Adrenal gland (tissue), 12 donors: ENCODE results near the gene SP3. TPM values are rescaled to one million over a fixed set of nuclear protein-coding genes. Genes with fewer than 3 reads are reported as not detected.

ENCODE experiments used
- DNase-seq, 7 donors: peaks; one replicate each; pipeline ENCODE4 v3.0.0-alpha.2; 2019 to 2020
- H3K27ac ChIP-seq, 5 donors: fragments of 200-600 bp; sonication (generic) in 4 of 5; 1 replicate in 3 of 5; 2 replicates in 2 of 5; pipeline versions ENCODE4 v1.5.1 to v1.8.0; 2016 to 2020; ENCODE audit warnings: mild to moderate bottlenecking in 1 of 5
- H3K27me3 ChIP-seq: fragments of 200-600 bp; 2 replicates; pipeline ENCODE4 v1.8.0; 2021
- H3K36me3 ChIP-seq, 2 donors: fragments of 200-600 bp; replicated peaks in 1 of 2; 1 replicate in 1 of 2; 2 replicates in 1 of 2; pipeline versions ENCODE4 v1.5.1 to v1.8.0; 2018 to 2022
- H3K4me1 ChIP-seq, 2 donors: fragments of 200-600 bp; replicated peaks in 1 of 2; 1 replicate in 1 of 2; 2 replicates in 1 of 2; pipeline versions ENCODE4 v1.5.1 to v1.8.0; 2018 to 2021
- H3K4me3 ChIP-seq, 4 donors: fragments of 200-600 bp; sonication (generic) in 3 of 4; one replicate each; pipeline ENCODE4 v1.5.1; 2016 to 2018
- H3K9me3 ChIP-seq, 3 donors: fragments of 200-600 bp; sonication (generic) in 1 of 3; replicated peaks in 1 of 3; 1 replicate in 2 of 3; 2 replicates in 1 of 3; pipeline versions ENCODE4 v1.5.1 to v1.8.0; 2016 to 2021
- CTCF ChIP-seq, 6 experiments: fragments of 450-650 bp in 4 of 6; fragments of 200-600 bp in 2 of 6; sonication (generic) in 1 of 6; IDR thresholded peaks; 1 replicate in 5 of 6; 2 replicates in 1 of 6; pipeline versions ENCODE4 v1.5.1 to v1.8.0; 2016 to 2021; ENCODE audit warnings: antibody characterized with exemption in 6 of 6, mild to moderate bottlenecking in 2 of 6, moderate library complexity in 1 of 6
- POLR2A ChIP-seq, 2 donors: fragments of 450-650 bp; IDR thresholded peaks; one replicate each; pipeline ENCODE4 v1.6.1; 2017; ENCODE audit warnings: antibody characterized with exemption in 2 of 2, mild to moderate bottlenecking in 2 of 2, moderate library complexity in 1 of 2
- WGBS, 4 donors: extraction: QIAGEN DNeasy Blood & Tissue Kit in 2 of 4; methylation state at CpG; one replicate each; pipeline versions ENCODE4 v1.1.5 to v1.1.7; 2013 to 2017; 5-methylcytosine and 5-hydroxymethylcytosine counted together
- intact Hi-C, 2 donors: fragments of 100-400 bp; cut with DNase I; formaldehyde crosslinking; loops; one replicate each; pipeline versions ENCODE4 v1.14.1 to v1.15.0; 2022 to 2023
- polyA plus RNA-seq, 3 donors: library from polyadenylated mRNA; stranded (reverse); fragments of 200-250 nt in 2 of 3; fragments of 350-450 nt in 1 of 3; fragmentation: Illumina TruSeq in 1 of 3; extraction: RNeasy Lipid Tissue Mini Kit (QIAGEN cat#74804) in 1 of 3; gene quantifications; one replicate each; pipeline ENCODE4 v1.2.3, GENCODE V29; 2013 to 2014
- total RNA-seq, 9 donors: library from RNA; depleted of rRNA in 4 of 9; stranded (reverse); fragments of >200 nt in 4 of 9; fragments of 120-200 nt in 1 of 9; fragmentation: NEBNext Ultra II Directional in 1 of 9; extraction: Animal tissue kit (Norgen Biotek cat#: 25700) in 1 of 9; gene quantifications; one replicate each; pipeline versions ENCODE4 v1.1.0 to v1.2.4, GENCODE V29; 2013 to 2023
- donor health status: healthy with polysubstance abuse.
- donor health status: Bipolar disorder and iron deficiency.
- donor health status: DM: yes; HTN: yes; CAD: no.
- donor health status: DM: no; HTN: no; CAD: no.
- donor health status: DM: no; HTN: no; CAD: no.
- donor health status: DM: yes; HTN: yes; CAD: no.

SP3 gene
- total and polyA plus RNA-seq, 12 donors = 8.9 to 118 (median 54.4) TPM

- Histone ChIP-seq H3K9me3 (no peaks in the 10 kb centered on the region), H3K27me3 (no peaks in the 10 kb centered on the region), H3K27ac (no peak overlapping the region), H3K4me3 (no peak overlapping the region), H3K4me1 (no peaks in the 10 kb centered on the region), H3K36me3 (no peaks in the 10 kb centered on the region)
- no peak for TF ChIP-seq CTCF (IDR thresholded peaks at IDR 0.05)
- no peak for TF ChIP-seq POLR2A (IDR thresholded peaks at IDR 0.05)
- 79 to 92% (median 85%) methylated on average over 3 of the region's 3 CpGs for WGBS, 4 donors
- intact Hi-C loops = no loop called here
- DNase-seq = no peak
Measured at GRCh38 chr2:173972636-173973035, 7.5 kb upstream of the SP3 start.

GRCh38 chr2:173972165-173972564 lies 7.0 kb upstream of the SP3 start:
- no peak for TF ChIP-seq CTCF (IDR thresholded peaks at IDR 0.05)
- no peak for TF ChIP-seq POLR2A (IDR thresholded peaks at IDR 0.05)
- WGBS, 4 donors = 55 to 72% (median 68%) methylated on average over 2 of the region's 2 CpGs
- intact Hi-C loops = no loop called here
- Histone ChIP-seq H3K4me1 (no peaks in the 10 kb centered on the region), H3K4me3 (no peak overlapping the region), H3K27ac (no peak overlapping the region), H3K27me3 (no peaks in the 10 kb centered on the region), H3K36me3 (no peaks in the 10 kb centered on the region), H3K9me3 (no peaks in the 10 kb centered on the region)
- DNase-seq = no peak

- H3K27me3 ChIP-seq = no peaks in the 10 kb centered on the region
- TF ChIP-seq POLR2A (IDR thresholded peaks at IDR 0.05) = no peak
- TF ChIP-seq CTCF (IDR thresholded peaks at IDR 0.05) = no peak
- H3K27ac ChIP-seq = no peak overlapping the region
- no peak overlapping the region for H3K4me3 ChIP-seq
- DNase-seq = no peak
- peaks cover 6 to 9% of the 10 kb centered on the region in 2 donors for H3K4me1 ChIP-seq
- intact Hi-C loops = no loop called here
- H3K36me3 ChIP-seq = no peaks in the 10 kb centered on the region
- no peaks in the 10 kb centered on the region for H3K9me3 ChIP-seq
Measured at GRCh38 chr2:173970516-173970924, 5.3 kb upstream of the SP3 start.

- WGBS, 4 donors = 60 to 75% (median 68%) methylated on average over 1 of the region's 1 CpG
- no peak overlapping the region for H3K27ac ChIP-seq
- TF ChIP-seq POLR2A (IDR thresholded peaks at IDR 0.05) (no peak), CTCF (IDR thresholded peaks at IDR 0.05) (no peak)
- H3K4me1 ChIP-seq = peaks cover 6 to 9% of the 10 kb centered on the region in 2 donors
- no peaks in the 10 kb centered on the region for H3K27me3 ChIP-seq
- no peak overlapping the region for H3K4me3 ChIP-seq
- H3K36me3 ChIP-seq = no peaks in the 10 kb centered on the region
- H3K9me3 ChIP-seq = no peaks in the 10 kb centered on the region
- DNase-seq = no peak
- intact Hi-C loops = no loop called here
Measured at GRCh38 chr2:173969886-173970285, 4.7 kb upstream of the SP3 start.
